Measurements from ENCODE around the gene CHPF2. TPM values are rescaled to one million over a fixed set of nuclear protein-coding genes. Genes with fewer than 3 reads are reported as not detected.

CHPF2 gene
- total RNA-seq, 1 donor from 2014 or later: 71.3 TPM

GRCh38 chr7:151245360-151246101 is 13.2 kb downstream of the CHPF2 start:
- no peak for DNase-seq (ENCODE audit: low read depth, low spot score)

DNA sequence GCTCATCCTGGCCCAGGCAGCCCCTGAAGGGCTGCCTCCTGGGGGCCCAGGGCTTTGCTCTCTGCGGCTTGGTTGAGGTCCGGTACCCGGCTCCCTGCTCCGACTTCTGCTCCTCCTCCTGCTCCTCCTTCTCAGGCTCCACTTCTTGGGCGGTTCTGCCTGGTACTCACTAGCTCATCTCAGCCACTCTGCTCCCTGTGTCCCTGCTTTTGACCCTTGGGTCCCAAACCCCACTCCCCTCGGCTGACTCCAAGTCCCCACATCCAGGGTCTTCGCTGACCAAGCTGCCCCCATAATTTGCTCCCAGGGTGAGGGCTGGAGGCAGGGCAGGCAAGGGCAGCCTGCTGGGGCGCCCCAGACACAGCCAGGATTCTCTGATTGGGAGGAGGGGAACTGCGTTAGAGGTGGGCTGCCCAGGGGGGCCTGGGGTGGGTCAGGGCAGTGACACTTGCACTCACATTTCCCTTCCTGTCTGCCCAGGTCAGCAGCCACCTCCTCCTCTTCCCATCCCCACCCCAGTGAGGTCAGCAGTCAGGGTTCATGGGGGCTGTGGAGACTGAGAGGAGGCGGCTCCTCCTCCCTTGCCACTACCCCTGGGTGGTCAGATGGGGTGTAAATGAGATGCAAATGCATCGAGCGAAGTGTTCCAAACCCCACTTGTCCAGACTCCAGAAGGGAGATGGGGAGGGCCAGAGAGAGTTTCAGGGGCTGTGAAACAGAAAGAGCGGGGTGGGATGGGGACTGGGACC is 14.0 kb downstream of the CHPF2 start:
- DNase-seq (ENCODE audit: low read depth, low spot score): no peak

GRCh38 chr7:151246851-151247580 is 14.7 kb downstream of the CHPF2 start:
- no peak for DNase-seq (ENCODE audit: low read depth, low spot score)

GRCh38 chr7:151247611-151248345 is 15.5 kb downstream of the CHPF2 start:
- DNase-seq (ENCODE audit: low read depth, low spot score): no peak

DNA sequence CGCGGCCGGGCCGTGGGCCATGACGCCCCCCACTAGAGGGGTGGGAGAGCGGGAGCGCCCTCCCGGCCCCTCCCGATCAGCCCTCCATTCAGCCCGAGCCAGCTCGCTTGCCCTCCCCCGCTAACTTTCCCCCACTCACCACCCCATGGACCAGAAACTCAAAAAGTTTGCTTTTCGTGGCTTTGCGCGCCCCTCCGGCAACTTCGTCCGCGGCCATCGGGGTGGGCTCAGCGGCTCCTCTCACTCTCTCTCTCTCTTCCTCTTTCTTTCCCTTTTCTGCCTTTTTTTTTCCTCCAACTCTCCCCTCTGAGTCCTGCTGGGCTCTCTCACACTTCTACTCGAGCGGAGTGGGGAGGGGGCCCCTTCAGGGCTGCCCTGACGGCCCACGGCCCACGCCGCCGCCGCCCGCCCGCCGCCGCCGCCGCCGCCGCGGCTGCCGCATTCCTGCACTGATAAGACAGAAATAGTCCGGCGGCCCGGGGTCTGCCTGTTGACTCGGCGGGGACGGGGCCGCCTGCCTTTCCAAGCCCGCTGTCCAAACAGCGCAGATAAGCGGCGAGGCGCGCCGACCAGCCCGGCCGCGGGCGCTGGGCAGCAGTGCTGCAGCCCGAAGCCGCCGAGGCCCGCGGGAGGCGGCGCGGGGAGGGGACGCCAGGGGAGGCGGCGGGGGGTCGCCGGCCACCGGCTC is 16.2 kb downstream of the CHPF2 start, which contains the start of gene SMARCD3:
Gene SMARCD3, minus strand, starts transcription at position 349 of the 688 bp plus-strand sequence. Its CDS starts 132 bp downstream, at position 217.
- DNase-seq (ENCODE audit: low read depth, low spot score): no peak

- DNase-seq (ENCODE audit: low read depth, low spot score): no peak
These were observed 16.9 kb downstream of the CHPF2 start for GRCh38 chr7:151249034-151249731.

GRCh38 chr7:151249732-151250072 is 17.4 kb downstream of the CHPF2 start:
- no peak for DNase-seq (ENCODE audit: low read depth, low spot score)

GRCh38 chr7:151250181-151251132 is 18.2 kb downstream of the CHPF2 start:
- DNase-seq (ENCODE audit: low read depth, low spot score): no peak

- no peak for DNase-seq (ENCODE audit: low read depth, low spot score)
These were observed 19.0 kb downstream of the CHPF2 start for GRCh38 chr7:151251328-151251688.

GRCh38 chr7:151251689-151252560 is 19.6 kb downstream of the CHPF2 start:
- no peak for DNase-seq (ENCODE audit: low read depth, low spot score)

DNA sequence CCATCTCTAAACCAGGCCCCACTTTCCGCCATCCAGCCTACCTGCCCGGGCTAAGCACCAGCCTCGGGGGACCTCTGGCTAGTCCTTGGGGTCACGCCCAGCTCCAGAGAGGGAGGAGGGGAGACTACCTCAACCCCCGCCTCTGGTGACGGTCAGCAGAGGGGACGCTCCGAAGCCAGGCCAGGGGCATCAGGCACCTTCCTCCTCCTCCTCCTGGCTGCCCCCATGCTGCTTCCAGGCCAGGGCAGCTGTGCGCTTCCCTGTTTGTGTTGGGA is 20.2 kb downstream of the CHPF2 start:
- no peak for DNase-seq (ENCODE audit: low read depth, low spot score)

- DNase-seq (ENCODE audit: low read depth, low spot score): no peak
These were observed 20.9 kb downstream of the CHPF2 start for GRCh38 chr7:151252961-151253711.

DNA sequence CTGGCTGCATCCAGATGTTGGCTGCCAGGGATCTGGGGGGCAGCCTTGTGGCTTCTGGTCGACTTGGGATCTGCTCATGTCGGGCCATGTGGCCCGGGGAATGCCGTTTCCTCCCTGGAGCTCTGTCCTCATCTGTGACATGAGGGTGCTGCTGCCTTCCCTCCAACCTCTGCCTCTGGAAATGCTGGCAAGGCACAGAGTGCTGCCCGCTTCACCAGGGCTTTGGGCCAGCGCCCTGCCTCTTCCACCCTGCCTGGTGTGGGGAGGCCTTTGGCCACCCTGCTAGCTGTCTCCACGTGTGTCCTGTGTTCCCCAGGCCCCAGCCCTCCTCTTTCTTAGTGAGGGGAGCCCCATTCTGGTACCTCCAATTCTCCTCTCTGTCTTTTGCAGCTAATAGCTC is 22.0 kb downstream of the CHPF2 start:
- no peak for DNase-seq (ENCODE audit: low read depth, low spot score)

GRCh38 chr7:151254851-151255250 is 22.6 kb downstream of the CHPF2 start:
- DNase-seq (ENCODE audit: low read depth, low spot score): no peak

GRCh38 chr7:151255390-151255789 is 23.1 kb downstream of the CHPF2 start:
- DNase-seq (ENCODE audit: low read depth, low spot score): no peak

DNA sequence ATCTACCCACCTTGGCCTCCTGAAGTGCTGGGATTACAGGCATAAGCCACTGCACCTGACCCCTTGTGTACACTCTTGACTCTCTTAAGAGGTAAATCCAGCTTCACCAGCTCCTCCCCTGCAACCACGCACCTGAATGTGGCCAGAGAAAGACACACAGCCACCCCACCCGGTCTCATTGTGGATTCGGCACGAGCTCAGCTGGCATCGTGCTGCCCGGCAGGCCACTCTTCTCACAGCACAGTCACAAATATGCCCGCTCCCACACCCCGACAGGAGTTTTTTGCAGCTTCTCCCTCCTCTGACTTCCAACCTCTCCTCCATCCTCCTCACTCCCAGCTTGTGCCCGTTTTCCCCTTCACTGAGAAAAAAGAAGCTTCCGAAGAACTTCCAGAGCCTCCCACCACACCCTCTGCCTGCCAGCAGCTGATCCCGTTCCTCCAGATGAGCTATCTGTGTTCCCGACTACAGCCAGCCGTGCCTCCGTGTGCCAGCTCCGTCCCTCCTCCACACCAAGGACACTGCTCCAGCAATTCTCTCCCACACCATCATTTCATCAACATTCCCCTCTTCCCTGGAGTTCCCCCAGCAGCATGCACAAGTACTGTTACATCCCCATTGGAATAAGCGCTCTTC is 24.2 kb downstream of the CHPF2 start:
- DNase-seq (ENCODE audit: low read depth, low spot score): no peak

DNA sequence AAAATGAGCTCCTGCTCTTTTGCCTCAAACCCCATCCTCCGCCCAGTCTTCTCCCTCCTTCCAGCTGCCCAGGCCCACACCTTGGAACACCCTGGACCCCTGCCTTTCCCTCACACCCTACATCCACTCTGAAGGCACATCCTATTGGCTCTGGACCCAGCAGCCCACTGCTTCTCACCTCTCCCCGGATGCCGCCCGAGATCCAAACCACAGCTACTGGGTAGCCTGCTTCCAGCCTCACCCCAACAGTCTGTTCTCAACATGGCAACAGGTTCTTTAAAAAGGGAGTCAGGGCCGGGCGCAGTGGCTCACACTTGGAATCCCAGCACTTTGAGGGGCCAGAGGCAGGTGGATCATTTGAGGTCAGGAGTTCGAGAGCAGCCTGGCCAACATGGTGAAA is 25.7 kb downstream of the CHPF2 start:
- DNase-seq (ENCODE audit: low read depth, low spot score): no peak
